ENCODE results near the gene GAS7.

GAS7 gene

DNA sequence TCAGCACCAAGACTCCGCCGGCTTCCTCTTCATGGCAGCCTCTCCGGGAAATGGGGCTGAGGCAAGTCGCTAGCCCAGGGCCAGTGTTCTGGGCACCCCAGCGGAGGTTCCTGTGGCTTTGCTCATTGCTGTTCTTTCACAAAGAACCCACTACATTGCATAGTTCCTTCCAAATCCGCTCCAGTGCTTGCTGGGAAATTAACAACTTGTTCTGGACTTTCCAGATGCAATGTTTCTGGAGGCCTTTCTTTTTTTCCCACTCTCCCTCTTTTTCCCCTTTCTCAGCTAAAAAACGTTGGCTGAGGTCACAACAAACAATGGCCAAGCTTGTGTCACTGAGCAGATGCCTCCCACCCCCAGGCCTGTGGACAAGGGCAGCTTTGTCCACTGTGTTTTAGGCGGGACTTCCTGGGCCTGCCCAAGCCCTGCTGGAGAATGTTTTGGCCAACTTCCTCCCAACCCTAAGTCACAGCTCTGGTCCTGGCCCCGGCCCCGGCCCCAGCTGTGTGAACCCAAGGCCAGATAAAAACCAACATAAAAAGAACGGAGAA lies 161.8 kb downstream of the GAS7 start:
- no peaks in the 10 kb centered on the region for H3K27me3 ChIP-seq (ENCODE audit: insufficient read depth, low read length, poor library complexity)
- DNase-seq = no peak
- H4K8ac ChIP-seq (ENCODE audit: low read depth, low read length) = no peak overlapping the region
- no peak overlapping the region for H4K5ac ChIP-seq (ENCODE audit: low read length)
- no peaks in the 10 kb centered on the region for H3K36me3 ChIP-seq (ENCODE audit: control insufficient read depth, insufficient read depth, low read length)
- no peak overlapping the region for H3K4me3 ChIP-seq (ENCODE audit: low read length)
- no peak overlapping the region for H3K27ac ChIP-seq (ENCODE audit: low read depth, low read length)
- no peak overlapping the region for H2BK5ac ChIP-seq (ENCODE audit: low read length)
- H3K56ac ChIP-seq (ENCODE audit: low read length) = no peak overlapping the region
- H3K23ac ChIP-seq (ENCODE audit: low read length) = no peak overlapping the region
- no peak overlapping the region for H3K4ac ChIP-seq (ENCODE audit: low read depth, low read length)
- no peak overlapping the region for H3K18ac ChIP-seq (ENCODE audit: low read length)
- WGBS (ENCODE audit: extremely low coverage, insufficient coverage, low lambda C conversion rate) = no CpG with 5 or more reads among the region's 11 CpGs
- no peak overlapping the region for H2BK120ac ChIP-seq (ENCODE audit: low read depth, low read length)
- H2BK15ac ChIP-seq (replicated peaks; ENCODE audit: low read depth) = no peak overlapping the region
- H3K9ac ChIP-seq (ENCODE audit: low read length) = no peak overlapping the region
- no peaks in the 10 kb centered on the region for H3K79me2 ChIP-seq (ENCODE audit: control insufficient read depth, insufficient read depth, low read length)
- no peaks in the 10 kb centered on the region for H3K4me1 ChIP-seq (ENCODE audit: control insufficient read depth, low read depth, low read length)
- H2AK5ac ChIP-seq (ENCODE audit: low read length) = no peak overlapping the region
- no peaks in the 10 kb centered on the region for H3K79me1 ChIP-seq (ENCODE audit: low read length)
- H3K4me2 ChIP-seq (ENCODE audit: low read length) = no peak overlapping the region

DNA sequence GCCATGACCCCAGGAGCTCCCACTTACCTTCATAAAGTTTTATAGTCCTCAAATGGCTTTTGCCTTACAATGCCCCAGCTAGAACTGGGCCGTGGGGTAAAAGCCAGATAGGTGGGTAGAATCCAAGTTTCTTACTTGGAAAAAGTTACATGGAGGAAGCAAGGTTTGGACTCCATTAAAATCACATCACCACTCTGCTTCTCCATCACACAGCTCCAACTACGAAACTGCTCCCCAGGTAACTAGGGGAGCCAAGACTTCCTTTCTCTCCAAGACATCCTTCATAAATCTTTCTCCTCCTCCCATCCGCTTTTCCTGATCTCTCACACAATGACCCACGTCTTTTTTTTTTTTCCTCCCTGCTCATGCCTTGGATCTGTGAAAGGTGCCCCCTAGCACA lies 162.5 kb downstream of the GAS7 start:
- H2AK5ac ChIP-seq (ENCODE audit: low read length) = no peak overlapping the region
- H3K4me2 ChIP-seq (ENCODE audit: low read length) = no peak overlapping the region
- H3K9ac ChIP-seq (ENCODE audit: low read length) = no peak overlapping the region
- H3K79me2 ChIP-seq (ENCODE audit: control insufficient read depth, insufficient read depth, low read length) = no peaks in the 10 kb centered on the region
- no peak overlapping the region for H3K56ac ChIP-seq (ENCODE audit: low read length)
- no peak overlapping the region for H4K5ac ChIP-seq (ENCODE audit: low read length)
- no CpG with 5 or more reads among the region's 4 CpGs for WGBS (ENCODE audit: extremely low coverage, insufficient coverage, low lambda C conversion rate)
- no peak overlapping the region for H3K18ac ChIP-seq (ENCODE audit: low read length)
- no peak overlapping the region for H2BK120ac ChIP-seq (ENCODE audit: low read depth, low read length)
- H3K27ac ChIP-seq (ENCODE audit: low read depth, low read length) = no peak overlapping the region
- no peak overlapping the region for H3K23ac ChIP-seq (ENCODE audit: low read length)
- no peak overlapping the region for H3K4ac ChIP-seq (ENCODE audit: low read depth, low read length)
- H3K36me3 ChIP-seq (ENCODE audit: control insufficient read depth, insufficient read depth, low read length) = no peaks in the 10 kb centered on the region
- no peaks in the 10 kb centered on the region for H3K79me1 ChIP-seq (ENCODE audit: low read length)
- H3K4me3 ChIP-seq (ENCODE audit: low read length) = no peak overlapping the region
- H3K4me1 ChIP-seq (ENCODE audit: control insufficient read depth, low read depth, low read length) = no peaks in the 10 kb centered on the region
- H2BK15ac ChIP-seq (replicated peaks; ENCODE audit: low read depth) = no peak overlapping the region
- no peak for DNase-seq
- H3K27me3 ChIP-seq (ENCODE audit: insufficient read depth, low read length, poor library complexity) = no peaks in the 10 kb centered on the region
- no peak overlapping the region for H4K8ac ChIP-seq (ENCODE audit: low read depth, low read length)
- no peak overlapping the region for H2BK5ac ChIP-seq (ENCODE audit: low read length)

DNA sequence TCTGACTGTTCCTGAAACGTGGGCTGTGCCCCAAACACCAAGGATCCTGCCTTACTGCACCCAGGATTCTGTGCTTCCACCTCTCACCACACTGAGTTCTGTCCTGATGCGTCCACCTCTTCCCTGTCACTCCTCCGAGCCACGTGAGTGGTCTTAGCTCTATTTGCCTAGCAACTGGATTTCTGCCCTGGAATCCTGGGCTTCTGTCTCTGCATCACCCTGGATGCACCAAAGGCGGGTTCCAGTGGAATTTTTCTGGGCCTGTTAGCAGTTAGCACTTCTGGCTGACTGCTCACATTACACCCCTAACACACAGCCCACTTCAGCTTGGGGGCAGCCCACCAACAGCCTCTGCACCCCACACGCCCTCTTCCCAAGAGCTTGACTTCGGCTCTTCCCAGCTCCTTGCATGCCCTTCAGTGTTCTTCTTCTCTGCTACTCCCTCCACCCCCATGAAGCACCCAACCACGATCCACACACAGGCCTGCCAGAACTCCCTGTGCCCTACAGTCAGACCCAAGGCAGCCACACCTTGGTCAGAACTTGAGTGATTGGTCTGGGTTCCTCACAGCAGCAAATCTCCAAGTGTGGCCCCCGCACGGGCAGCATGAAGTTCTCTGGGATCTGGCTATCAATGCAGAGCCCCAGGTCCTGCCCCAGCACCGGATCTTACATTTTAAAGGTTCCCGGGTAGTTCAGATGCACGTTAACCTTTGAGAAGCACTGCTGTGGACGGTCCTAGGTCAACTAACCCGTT lies 163.5 kb downstream of the GAS7 start:
- Histone ChIP-seq H3K4me1 (ENCODE audit: control insufficient read depth, low read depth, low read length) (no peaks in the 10 kb centered on the region), H3K56ac (ENCODE audit: low read length) (no peak overlapping the region), H4K8ac (ENCODE audit: low read depth, low read length) (no peak overlapping the region), H2BK15ac (replicated peaks; ENCODE audit: low read depth) (no peak overlapping the region), H3K9ac (ENCODE audit: low read length) (no peak overlapping the region), H3K18ac (ENCODE audit: low read length) (no peak overlapping the region), H3K27me3 (ENCODE audit: insufficient read depth, low read length, poor library complexity) (no peaks in the 10 kb centered on the region), H3K79me1 (ENCODE audit: low read length) (no peaks in the 10 kb centered on the region), H2BK120ac (ENCODE audit: low read depth, low read length) (no peak overlapping the region), H3K27ac (ENCODE audit: low read depth, low read length) (no peak overlapping the region), H2BK5ac (ENCODE audit: low read length) (no peak overlapping the region), H3K4ac (ENCODE audit: low read depth, low read length) (no peak overlapping the region), H3K4me3 (ENCODE audit: low read length) (no peak overlapping the region), H3K36me3 (ENCODE audit: control insufficient read depth, insufficient read depth, low read length) (no peaks in the 10 kb centered on the region), H3K4me2 (ENCODE audit: low read length) (no peak overlapping the region), H2AK5ac (ENCODE audit: low read length) (no peak overlapping the region), H3K79me2 (ENCODE audit: control insufficient read depth, insufficient read depth, low read length) (no peaks in the 10 kb centered on the region), H4K5ac (ENCODE audit: low read length) (no peak overlapping the region), H3K23ac (ENCODE audit: low read length) (no peak overlapping the region)
- no peak for DNase-seq
- no CpG with 5 or more reads among the region's 15 CpGs for WGBS (ENCODE audit: extremely low coverage, insufficient coverage, low lambda C conversion rate)

DNA sequence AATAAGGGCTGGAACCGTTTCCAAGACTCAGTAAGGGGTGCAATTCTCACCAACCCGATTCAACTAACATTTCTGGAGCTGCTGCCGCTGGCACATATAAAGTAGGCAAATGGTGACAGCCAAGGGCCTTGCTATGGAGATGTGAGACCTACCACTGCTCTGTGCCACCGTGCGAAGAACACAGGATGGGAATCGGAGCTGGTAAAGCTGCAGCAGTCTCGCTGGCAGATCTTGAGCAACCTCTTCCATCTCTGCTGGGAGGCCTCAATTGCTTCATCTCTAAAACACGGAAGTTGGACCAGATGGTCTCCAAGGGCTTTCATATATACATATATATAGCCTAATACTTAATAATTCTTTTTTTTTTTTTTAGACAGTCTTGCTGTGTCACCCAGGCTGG lies 164.4 kb downstream of the GAS7 start:
- H3K4me2 ChIP-seq (ENCODE audit: low read length) = no peak overlapping the region
- H3K4me3 ChIP-seq (ENCODE audit: low read length) = no peak overlapping the region
- no peaks in the 10 kb centered on the region for H3K27me3 ChIP-seq (ENCODE audit: insufficient read depth, low read length, poor library complexity)
- H2BK120ac ChIP-seq (ENCODE audit: low read depth, low read length) = no peak overlapping the region
- H4K5ac ChIP-seq (ENCODE audit: low read length) = no peak overlapping the region
- no CpG with 5 or more reads among the region's 8 CpGs for WGBS (ENCODE audit: extremely low coverage, insufficient coverage, low lambda C conversion rate)
- no peak overlapping the region for H2AK5ac ChIP-seq (ENCODE audit: low read length)
- H3K18ac ChIP-seq (ENCODE audit: low read length) = no peak overlapping the region
- no peak overlapping the region for H3K9ac ChIP-seq (ENCODE audit: low read length)
- no peak for DNase-seq
- H2BK15ac ChIP-seq (replicated peaks; ENCODE audit: low read depth) = no peak overlapping the region
- no peaks in the 10 kb centered on the region for H3K79me1 ChIP-seq (ENCODE audit: low read length)
- no peaks in the 10 kb centered on the region for H3K36me3 ChIP-seq (ENCODE audit: control insufficient read depth, insufficient read depth, low read length)
- H3K27ac ChIP-seq (ENCODE audit: low read depth, low read length) = no peak overlapping the region
- no peak overlapping the region for H4K8ac ChIP-seq (ENCODE audit: low read depth, low read length)
- H3K4me1 ChIP-seq (ENCODE audit: control insufficient read depth, low read depth, low read length) = no peaks in the 10 kb centered on the region
- H3K79me2 ChIP-seq (ENCODE audit: control insufficient read depth, insufficient read depth, low read length) = no peaks in the 10 kb centered on the region
- H2BK5ac ChIP-seq (ENCODE audit: low read length) = no peak overlapping the region
- no peak overlapping the region for H3K23ac ChIP-seq (ENCODE audit: low read length)
- H3K56ac ChIP-seq (ENCODE audit: low read length) = no peak overlapping the region
- no peak overlapping the region for H3K4ac ChIP-seq (ENCODE audit: low read depth, low read length)

DNA sequence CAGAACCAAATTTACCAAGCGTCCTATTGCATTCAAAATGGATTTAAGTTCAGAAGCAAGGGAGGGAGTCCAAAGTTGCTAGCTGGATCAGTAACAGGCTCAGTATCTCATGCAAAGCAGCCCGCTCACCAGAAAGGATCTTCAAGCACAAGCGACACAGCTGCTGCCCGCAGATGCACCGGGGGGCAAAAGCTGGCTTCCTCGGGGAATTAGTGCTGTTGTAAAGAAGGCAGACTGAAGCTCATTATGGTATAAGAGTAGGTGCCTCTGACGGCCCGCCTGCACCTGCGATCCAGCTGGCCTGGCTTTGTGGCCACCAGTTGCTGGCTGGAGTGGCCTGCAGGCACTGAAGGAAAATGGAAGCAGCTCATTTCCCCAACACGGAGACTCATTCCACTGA lies 165.0 kb downstream of the GAS7 start:
- Histone ChIP-seq H2AK5ac (ENCODE audit: low read length) (no peak overlapping the region), H3K56ac (ENCODE audit: low read length) (no peak overlapping the region), H3K4me2 (ENCODE audit: low read length) (no peak overlapping the region), H3K18ac (ENCODE audit: low read length) (no peak overlapping the region), H3K4me3 (ENCODE audit: low read length) (no peak overlapping the region), H3K27ac (ENCODE audit: low read depth, low read length) (no peak overlapping the region), H4K5ac (ENCODE audit: low read length) (no peak overlapping the region), H3K23ac (ENCODE audit: low read length) (no peak overlapping the region), H4K8ac (ENCODE audit: low read depth, low read length) (no peak overlapping the region), H3K4ac (ENCODE audit: low read depth, low read length) (no peak overlapping the region), H3K36me3 (ENCODE audit: control insufficient read depth, insufficient read depth, low read length) (no peaks in the 10 kb centered on the region), H2BK15ac (replicated peaks; ENCODE audit: low read depth) (no peak overlapping the region), H2BK5ac (ENCODE audit: low read length) (no peak overlapping the region), H3K79me1 (ENCODE audit: low read length) (no peaks in the 10 kb centered on the region), H3K27me3 (ENCODE audit: insufficient read depth, low read length, poor library complexity) (no peaks in the 10 kb centered on the region), H2BK120ac (ENCODE audit: low read depth, low read length) (no peak overlapping the region), H3K79me2 (ENCODE audit: control insufficient read depth, insufficient read depth, low read length) (no peaks in the 10 kb centered on the region), H3K4me1 (ENCODE audit: control insufficient read depth, low read depth, low read length) (no peaks in the 10 kb centered on the region), H3K9ac (ENCODE audit: low read length) (no peak overlapping the region)
- no CpG with 5 or more reads among the region's 10 CpGs for WGBS (ENCODE audit: extremely low coverage, insufficient coverage, low lambda C conversion rate)
- no peak for DNase-seq

All from mesendoderm (in vitro differentiated cells).